Measurements from ENCODE around the gene USP24.

DNA sequence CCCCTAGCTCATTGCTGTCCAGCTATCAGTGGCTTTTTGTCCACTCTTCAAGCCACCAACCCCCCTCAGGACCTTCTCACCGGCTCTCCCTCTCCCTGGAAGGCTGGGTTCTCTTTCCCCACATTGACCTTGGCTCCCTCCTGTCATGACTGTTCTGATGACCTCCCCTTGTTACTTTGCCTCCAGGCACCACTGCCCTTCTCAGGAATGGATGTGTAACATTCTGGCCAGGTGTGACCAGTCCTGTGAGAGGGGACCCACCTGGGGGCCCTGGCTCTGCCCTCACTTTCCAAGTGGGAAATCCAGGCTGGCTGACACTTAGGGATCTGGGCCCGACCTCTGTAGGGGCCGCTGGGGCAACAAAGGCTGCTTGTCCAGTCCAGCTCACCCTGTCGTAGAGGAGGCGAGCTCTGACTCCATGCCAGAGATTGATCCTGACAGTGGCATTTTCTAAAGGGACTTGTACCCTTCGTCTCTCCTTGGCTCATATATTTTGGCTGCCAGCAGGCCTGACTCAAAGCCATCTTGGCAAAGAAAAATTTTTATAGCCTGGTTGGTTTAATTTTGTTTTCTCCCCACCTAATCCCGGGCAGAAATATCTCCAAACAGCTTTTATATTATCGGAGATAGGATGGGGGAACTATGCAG is 37.9 kb upstream of the USP24 start:
- TF ChIP-seq, protein P1, sequence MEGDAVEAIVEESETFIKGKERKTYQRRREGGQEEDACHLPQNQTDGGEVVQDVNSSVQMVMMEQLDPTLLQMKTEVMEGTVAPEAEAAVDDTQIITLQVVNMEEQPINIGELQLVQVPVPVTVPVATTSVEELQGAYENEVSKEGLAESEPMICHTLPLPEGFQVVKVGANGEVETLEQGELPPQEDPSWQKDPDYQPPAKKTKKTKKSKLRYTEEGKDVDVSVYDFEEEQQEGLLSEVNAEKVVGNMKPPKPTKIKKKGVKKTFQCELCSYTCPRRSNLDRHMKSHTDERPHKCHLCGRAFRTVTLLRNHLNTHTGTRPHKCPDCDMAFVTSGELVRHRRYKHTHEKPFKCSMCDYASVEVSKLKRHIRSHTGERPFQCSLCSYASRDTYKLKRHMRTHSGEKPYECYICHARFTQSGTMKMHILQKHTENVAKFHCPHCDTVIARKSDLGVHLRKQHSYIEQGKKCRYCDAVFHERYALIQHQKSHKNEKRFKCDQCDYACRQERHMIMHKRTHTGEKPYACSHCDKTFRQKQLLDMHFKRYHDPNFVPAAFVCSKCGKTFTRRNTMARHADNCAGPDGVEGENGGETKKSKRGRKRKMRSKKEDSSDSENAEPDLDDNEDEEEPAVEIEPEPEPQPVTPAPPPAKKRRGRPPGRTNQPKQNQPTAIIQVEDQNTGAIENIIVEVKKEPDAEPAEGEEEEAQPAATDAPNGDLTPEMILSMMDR (conservative IDR thresholded peaks at IDR 0.05; ENCODE audit: low read depth, low read length) = no peak
- no peak for TF ChIP-seq EZH2 (IDR thresholded peaks at IDR 0.05; ENCODE audit: borderline replicate concordance, low read depth, low read length, poor library complexity, severe bottlenecking)
